GM21447 (cell line): Measurements from ENCODE around the gene RACGAP1.
A peak's percentile ranks its signal among the peaks of the same experiment; 100 is the strongest.

Experiments
- ATAC-seq: cut with Tn5 transposase; IDR thresholded peaks from one replicate; pipeline ENCODE4 v1.9.1; 2021; ENCODE audit not compliant: unreplicated experiment

RACGAP1 gene, protein sequence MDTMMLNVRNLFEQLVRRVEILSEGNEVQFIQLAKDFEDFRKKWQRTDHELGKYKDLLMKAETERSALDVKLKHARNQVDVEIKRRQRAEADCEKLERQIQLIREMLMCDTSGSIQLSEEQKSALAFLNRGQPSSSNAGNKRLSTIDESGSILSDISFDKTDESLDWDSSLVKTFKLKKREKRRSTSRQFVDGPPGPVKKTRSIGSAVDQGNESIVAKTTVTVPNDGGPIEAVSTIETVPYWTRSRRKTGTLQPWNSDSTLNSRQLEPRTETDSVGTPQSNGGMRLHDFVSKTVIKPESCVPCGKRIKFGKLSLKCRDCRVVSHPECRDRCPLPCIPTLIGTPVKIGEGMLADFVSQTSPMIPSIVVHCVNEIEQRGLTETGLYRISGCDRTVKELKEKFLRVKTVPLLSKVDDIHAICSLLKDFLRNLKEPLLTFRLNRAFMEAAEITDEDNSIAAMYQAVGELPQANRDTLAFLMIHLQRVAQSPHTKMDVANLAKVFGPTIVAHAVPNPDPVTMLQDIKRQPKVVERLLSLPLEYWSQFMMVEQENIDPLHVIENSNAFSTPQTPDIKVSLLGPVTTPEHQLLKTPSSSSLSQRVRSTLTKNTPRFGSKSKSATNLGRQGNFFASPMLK

DNA sequence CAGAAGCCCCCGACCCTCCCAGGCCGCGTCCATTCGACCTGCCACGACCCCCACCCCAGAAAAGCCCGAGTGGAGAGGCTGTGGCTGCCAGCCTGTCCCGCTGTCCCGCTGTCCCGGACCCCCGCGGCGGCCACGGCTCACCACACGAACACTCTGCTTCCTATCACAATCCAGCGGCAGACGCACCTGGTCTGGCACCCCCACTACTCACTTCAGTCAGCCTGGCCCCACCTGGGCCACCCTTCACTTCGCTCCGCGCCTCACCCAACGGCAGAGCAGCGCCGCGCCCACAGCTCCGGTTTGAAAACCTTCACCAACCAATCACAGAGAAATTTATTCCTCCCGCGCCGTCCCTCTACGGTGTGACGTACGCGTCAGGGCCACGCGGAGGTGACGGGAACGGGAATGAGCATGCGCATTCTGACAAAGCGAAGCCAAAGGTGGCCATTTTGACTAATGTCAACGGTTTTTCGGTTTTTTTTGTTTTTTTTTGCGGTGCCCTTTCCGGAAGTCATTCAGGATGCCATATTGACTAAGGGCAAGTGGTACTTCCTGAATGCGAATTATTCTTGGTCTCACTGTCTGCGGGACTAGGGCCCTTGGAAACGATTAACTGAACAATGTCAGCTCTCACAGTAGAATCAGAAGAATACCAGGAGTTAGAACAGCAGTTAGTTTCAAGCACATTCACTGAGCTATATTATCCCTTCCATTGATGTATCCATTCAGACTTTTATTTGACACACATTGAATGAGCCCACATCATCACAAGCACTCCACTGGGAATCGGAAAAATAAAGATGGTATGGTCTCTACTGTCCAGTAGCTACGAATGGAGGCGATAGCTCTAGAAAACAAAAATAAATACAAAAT lies at the start of gene RACGAP1:
Gene RACGAP1 (minus strand): TSS at position 308 of the 873 bp plus-strand sequence. CDS start 8,779 bp downstream, outside the sequence.
- ATAC-seq = peak; percentile 98

DNA sequence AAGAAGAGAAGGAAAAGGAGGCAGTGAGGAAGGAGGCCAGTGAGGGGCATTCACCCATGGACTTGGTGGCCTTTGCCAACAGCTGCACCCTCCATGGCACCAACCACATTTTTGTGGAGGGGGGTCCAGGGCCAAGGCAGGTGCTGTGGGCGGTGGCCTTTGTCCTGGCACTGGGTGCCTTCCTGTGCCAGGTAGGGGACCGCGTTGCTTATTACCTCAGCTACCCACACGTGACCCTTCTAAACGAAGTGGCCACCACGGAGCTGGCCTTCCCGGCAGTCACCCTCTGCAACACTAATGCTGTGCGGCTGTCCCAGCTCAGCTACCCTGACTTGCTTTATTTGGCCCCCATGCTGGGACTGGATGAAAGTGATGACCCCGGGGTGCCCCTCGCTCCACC lies 48.4 kb upstream of the RACGAP1 start:
- no peak for ATAC-seq

DNA sequence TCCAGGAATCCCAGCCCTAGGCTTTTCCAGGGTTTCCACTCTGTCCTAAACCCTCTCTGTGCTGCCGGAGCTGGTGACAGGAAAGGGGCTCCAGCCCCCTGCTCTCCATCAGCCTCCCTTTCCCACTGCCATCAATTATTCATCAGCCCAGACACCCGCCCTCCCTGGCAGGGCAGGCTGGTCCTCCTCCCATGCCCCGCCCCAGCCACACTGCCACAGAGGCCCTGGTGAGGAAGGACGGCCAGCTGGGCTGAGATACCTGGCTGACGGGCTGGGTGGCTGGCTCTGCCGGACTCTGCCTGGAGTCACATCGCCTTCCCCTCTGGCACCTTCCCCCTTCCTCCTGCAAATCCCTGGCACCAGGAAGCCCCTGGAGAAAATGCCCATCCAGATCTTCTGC lies 47.9 kb upstream of the RACGAP1 start:
- ATAC-seq = no peak

DNA sequence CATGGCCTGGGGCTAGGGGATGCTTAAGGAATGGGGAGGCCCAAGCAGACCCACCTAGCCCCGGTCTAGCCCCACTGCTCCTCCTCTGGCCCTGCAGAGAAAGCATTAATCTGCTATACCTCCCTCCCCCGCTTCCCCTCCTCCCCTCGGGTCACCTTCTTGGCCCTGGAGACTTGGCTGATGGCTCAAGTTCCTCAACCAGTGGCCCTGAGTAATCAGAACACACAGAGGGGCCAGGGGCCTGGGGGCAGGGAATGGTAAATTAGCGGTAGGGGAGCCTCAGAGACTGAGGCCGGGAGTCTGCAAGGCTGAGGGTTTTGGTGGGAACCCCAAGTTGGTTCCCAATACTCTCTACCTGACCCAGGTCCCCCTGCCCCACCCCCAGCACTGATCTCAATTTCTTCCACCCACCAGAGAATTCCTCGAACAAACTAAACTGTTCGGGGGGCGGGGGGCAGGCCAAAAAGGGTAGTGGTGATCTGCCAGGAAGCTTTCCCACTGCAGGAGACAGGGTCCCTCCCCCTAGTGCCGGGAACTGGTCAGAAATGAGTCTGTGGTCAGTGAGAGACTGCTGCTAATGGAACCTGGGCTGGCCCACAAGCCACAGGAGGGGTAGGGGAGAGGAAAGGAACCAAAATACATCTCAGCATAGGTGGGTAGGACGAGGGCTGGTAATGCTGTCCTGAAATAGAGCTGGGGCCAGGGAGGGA lies 47.1 kb upstream of the RACGAP1 start:
- ATAC-seq = no peak

DNA sequence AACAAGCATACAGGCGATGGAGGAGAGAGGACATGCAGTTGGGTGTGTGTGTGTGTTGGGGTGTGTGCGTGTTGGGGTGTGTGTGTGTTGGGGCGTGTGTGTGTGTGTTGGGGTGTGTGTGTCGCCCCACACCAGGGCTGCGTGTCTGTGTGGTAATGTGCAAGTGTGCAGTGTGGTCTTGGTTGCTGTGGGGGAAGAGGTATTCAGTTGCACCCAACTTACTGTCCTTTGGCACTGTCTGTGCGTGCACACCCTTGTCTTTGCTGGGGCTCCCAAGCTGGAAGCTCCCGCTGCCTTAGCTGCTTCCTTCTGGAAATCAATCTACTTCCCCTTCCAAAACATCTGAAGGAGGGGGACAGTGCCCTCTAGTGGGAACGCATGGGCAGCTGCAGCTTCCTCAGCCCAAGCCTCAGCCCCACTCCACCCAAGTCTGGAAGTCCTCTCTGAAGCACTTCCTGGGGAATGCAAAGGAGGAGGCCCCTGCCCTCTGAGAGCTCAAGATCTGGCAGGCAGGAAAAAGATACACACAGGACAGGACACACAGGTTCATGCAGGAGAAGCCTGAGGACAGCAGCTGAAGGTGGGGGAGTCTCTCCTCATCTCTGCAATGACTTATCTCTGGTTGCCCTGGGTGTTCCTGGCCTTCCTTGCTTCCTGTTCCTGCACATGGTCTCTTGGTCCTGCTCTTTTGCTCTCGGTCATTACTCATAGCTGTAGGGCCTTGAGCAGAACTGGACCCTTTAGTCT lies 45.2 kb upstream of the RACGAP1 start:
- ATAC-seq = no peak

DNA sequence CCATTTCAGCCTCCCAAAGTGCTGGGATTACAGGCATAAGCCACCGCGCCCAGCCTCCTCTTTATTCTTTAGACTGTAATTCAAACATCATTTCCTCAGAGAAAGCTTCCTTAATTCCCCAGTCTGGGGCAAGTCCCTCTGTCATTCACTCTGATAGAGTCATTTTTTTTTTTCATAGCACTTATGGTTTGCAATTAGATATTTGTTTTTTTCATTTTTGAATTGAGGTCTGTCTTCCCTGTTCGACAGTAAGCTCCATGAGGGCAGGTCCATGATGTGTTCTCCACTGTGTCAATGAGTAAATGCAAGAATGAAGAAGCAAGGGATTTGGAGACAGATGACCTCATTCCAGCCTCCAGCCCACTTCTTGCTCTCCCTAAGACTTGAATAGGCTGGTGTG lies 44.2 kb upstream of the RACGAP1 start:
- ATAC-seq = no peak

DNA sequence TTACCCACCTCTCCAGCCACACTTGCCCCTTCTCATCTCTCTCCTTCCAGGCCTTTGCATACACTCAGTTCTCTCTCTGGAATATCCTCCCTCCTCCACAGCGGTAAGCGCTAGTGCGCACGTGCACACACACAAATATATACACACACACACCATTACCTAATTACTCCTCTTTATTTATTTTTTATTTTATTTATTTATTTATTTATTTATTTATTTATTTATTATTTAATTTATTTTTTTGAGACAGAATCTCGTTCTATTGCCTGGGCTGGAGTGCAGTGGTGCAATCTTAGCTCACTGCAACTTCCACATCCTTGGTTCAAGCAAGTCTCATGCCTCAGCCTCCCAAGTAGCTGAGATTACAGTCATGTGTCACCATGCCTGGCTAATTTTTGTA lies 43.8 kb upstream of the RACGAP1 start:
- ATAC-seq = no peak

DNA sequence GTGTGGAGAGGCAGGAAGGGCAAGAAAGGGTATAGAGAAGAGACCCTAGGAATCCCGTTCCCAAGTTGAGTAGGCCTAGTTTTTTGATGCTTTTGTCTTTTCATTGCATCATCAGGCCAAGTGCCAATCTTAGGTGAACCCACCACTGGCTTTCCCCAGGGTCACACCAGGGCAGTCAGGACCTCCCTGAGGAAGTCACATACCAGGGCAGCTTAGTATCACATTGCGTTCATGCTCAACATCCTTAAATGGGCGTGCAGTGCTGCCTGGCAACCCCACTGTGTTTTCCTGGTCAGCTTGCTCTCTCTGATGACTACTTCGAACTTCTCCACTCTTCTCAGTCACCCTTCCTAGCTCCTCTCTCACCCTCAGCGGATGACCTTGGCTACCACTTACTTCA lies 41.1 kb upstream of the RACGAP1 start:
- ATAC-seq = no peak

DNA sequence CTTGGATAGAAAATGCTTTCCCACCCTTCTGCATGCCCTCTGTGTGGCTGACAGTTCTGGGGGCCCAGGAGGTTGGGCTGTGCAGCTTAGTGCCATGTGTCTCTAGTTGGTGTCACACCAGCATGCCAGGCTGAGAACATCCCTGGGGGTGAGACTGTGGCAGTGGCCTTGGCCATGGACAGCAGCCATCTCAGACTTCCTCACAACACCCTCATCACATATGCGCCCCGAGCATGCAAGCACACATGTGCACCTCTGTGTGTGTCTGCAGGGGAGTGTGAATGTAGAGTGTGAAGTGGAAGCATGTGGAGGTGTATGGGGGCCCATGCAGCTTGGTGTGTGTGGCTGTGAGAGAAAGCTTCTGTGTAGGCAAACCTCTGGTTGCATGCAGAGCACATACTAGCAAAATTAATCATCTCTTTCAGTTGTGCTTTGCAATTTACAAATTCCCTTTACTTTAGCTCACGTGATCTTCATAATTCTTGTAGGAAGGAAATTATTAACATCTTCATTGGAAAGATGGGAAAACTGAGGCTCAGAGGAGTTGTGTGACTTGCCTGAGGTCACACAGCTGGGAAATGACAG lies 40.5 kb upstream of the RACGAP1 start:
- ATAC-seq = no peak

DNA sequence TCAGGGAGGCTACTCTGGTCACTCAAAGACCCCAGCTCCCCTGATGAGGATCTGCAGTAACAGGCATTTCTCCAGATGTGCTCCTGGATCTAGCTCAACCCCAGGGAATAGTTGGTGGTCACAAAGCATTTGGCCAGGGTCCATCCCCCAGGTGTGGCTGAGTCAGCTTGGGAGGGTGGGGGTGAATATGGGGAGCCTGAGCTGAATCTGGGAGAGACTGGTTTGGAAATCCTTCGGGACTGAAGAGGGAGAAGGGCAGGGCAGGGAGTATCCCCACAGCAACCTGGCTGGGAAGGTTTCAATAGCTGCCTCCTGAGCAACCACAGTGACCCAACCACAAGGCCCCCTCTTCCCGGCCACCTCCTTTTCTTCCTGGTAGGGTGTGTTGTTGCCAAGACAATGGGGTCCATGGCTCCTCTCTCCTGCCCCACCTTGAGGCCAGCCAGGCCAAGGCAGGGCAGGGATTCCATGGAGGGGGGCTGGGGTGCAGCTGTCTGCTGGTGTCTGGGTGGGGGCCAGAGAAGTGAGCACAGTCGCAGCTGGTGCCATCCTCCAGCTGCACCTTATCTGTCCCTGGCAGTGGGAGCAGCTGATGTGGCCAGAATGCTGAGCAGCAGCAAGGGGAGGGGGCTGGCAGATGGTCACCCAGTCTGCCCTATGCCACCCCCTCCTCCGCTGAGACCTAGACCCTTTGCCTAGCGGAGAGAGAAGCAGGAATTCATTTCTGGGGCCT lies 37.6 kb upstream of the RACGAP1 start:
- ATAC-seq = no peak

DNA sequence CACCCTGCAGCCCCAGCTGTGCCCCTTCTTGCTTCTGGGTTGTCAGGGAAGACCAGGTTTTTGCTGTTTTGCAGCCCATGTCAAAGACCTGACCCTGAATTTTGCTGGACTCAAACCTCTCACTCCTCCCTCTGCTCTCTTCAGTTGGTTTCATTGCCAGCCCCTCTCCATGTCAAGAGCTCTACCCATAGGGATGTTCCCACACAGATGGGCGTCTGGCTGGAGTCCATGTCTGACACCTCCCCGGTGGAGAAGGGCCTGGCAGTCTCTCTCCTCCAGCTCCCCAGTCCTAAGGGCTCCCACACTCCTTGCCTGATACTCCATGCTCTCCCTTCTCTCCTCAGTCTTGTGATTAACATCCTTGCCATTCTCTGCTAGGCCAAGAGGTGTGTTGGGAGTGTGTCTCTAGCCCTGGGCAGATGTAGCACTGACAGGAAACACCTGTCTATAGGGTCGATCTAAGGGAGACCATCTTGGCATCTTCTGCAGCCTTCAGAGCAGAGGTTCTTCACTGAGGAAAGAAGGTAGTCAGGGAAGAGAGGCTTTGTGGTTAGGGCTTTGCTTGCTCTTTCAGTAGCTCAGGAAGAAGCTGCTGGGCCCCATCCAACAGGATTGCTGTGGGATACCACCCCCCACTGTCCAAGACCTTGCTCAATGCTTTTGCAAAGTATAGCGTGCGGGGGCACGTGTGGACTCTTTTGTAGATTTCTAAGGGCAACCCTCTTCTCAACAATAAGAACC lies 36.8 kb upstream of the RACGAP1 start:
- no peak for ATAC-seq

DNA sequence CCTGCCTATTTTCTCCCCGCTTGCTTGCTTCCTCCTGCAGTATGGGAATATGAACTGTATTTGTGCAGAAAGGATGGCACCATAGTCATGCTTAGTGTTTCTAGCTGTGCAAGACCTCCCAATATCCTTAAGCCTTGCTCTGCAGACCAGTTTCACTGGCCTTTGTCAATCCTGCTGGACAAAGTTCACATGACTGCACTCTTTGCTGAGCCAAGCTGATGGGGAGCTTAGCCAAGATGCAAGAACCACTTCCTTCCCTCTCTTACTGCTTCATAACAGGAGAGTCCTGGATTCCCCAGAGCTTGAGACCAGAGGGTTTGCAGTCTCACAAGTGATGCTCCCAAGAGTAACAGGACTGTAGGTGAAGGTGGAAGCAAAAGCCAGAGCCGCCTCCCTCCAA lies 35.9 kb upstream of the RACGAP1 start:
- no peak for ATAC-seq

DNA sequence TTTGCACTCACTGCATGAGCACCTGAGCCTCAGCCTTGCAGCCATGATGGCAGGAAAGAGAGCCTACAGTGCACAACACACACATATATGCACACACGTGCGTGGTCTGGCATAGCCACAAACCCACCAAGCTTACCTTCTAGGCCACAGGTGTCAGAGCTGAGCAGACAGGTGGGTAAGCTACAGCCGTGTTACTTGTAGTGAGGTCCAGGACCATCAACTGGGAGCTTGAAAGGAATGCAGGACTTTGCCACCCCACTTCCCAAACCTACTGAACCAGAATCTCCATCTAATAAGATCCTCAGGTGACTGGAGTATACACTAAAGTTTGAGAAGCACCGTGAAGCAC lies 34.8 kb upstream of the RACGAP1 start:
- ATAC-seq = no peak

DNA sequence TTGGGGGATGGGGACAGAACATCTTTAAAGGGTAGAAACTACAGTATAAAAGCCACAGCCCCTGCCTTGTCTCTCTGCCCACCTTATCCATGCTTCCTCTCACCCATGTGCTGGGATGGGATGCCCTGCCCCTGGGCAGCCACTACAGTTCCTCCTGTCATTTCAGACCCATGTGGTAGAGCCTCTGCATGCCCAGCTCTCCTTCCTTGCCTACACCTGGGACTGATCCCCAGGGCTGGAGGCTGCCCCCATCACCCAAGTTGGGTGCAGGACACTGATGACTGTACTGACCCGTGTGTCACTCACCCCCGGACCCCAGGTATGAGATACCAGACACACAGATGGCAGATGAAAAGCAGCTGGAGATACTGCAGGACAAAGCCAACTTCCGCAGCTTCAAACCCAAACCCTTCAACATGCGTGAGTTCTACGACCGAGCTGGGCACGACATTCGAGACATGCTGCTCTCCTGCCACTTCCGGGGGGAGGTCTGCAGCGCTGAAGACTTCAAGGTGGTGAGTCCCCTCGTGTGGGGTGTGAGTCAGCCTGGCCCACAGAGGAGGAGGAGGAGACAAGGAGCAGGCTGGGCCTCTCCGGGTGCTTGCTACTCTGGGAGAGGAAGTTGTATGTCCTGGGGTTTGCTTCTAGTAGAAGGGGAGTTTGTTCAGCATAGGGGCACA lies 34.3 kb upstream of the RACGAP1 start:
- ATAC-seq = no peak

DNA sequence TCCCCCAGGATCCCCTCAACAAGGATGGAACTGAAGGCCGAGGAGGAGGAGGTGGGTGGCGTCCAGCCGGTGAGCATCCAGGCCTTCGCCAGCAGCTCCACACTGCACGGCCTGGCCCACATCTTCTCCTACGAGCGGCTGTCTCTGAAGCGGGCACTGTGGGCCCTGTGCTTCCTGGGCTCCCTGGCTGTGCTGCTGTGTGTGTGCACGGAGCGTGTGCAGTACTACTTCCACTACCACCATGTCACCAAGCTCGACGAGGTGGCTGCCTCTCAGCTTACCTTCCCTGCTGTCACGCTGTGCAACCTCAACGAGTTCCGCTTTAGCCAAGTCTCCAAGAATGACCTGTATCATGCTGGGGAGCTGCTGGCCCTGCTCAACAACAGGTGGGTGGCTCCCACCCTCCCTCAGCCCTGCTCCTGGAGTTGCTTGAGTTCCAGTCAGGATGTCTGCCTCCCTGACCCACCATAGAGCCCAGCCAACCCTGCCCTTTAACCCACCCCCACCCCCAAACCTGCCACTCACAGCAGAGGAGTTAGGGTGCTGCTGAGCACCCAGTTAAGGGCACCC lies 33.5 kb upstream of the RACGAP1 start:
- no peak for ATAC-seq

DNA sequence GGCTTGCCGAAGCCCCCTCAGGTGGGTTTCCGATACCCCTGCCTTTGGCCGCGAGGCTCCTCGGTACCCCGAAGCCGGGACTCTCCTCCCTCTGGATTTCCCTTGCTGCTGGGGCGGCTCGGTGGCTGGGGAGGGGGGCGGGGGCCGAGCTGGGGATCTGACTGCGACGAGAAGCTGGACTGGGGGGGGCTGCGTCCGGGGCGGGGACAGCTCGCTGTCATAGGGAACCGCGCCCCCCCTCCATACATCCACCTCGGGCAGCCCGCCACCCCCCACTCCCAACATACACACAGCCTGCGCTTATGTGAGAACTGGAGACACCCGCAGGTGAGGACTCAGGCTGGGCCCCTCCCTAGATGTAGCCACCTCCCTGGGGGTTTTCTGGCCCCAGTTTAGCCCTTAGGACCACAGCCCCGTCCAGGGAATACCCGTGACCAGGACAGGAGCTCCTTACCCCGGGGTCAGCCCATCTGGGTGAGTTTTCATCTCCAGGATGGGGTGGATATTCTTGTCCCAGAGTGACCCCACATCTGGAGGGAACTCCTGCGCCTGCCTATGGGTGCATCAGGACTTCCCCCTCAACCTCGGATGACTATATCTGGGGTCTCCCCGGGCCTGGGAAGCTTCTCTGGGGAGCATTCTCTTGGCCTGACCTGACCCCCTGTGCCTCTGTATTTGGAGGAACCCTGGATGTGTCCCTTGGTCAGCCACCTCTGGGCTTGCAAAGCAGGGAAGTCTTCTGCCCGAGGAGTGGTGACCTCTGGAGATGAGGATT lies 32.8 kb upstream of the RACGAP1 start:
- ATAC-seq = no peak
